ENCODE data around the gene ABCA8.

DNA sequence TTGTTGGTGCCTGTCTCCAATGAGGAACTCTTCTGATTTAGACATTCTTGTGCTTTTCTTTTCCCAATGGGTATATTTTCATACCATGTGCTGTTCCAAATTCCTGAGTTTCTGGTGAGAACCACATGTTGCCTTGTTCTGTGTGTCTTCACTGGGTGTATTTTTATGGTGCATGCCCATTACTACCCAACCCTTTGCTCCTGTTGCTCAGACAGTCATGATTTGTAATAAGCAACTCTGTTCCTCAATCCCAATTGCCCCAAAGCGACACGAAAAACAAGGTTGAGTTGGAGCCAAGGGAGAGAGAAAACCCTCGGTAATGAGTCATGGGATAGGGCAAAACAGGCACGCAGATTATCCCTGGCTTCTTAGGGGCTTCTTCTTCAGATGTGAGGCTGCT lies 101.8 kb downstream of the ABCA8 start:
- TF ChIP-seq CTCF (IDR thresholded peaks at IDR 0.05): no peak
- no peak for TF ChIP-seq POLR2A (IDR thresholded peaks at IDR 0.05)
